NT2/D1 (cell line): Measurements from ENCODE around the gene ADGRB3.

Experiments
- YY1 ChIP-seq: IDR thresholded peaks from 2 replicates; pipeline ENCODE4 v1.6.1; 2011; ENCODE audit not compliant: insufficient read length, insufficient read depth
- ZNF274 ChIP-seq: IDR thresholded peaks from 2 replicates; pipeline ENCODE4 v1.6.1; 2011; ENCODE audit warnings: mild to moderate bottlenecking, low read depth, low read length

- TF ChIP-seq ZNF274 (no peak), YY1 (no peak)
These were observed 645.8 kb downstream of the ADGRB3 start for GRCh38 chr6:69280858-69281257.
